ENCODE data around the gene GATC. TPM values are rescaled to one million over a fixed set of nuclear protein-coding genes. Genes with fewer than 3 reads are reported as not detected.

GATC gene
- total RNA-seq, 2 experiments from 2014 or later, result 35.8 to 37.6 TPM

DNA sequence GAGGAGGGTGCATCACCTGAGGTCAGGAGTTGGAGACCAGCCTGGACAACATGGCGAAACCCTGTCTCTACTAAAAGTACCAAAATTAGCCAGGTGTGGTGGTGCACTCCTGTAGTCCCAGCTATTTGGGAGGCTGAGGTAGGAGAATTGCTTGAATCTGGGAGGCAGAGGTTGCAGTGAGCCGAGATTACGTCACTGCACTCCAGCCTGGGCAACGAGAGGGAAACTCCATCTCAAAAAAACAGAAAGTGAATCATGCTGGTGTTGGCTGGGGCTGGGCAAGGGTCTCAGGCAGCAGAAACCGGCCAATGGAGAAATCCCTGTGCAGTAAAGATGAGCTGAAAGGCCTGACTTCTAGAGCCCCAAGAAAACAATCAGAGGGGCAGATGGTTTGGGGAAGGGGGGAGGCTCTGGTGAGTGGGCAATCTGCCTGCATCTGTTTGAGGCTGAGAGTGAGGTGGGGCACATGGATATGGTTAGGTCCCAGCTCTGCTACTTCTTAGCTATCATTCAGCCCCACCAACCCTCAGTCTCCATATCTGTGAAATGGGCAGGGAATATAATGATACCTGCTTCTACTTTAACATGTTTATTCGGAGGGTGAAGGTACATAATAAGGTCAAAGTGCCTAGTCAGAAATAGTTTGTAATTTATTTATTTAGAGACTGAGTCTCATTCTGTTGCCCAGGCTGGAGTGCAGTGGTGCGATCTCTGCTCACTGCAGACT is 29.6 kb upstream of the GATC start:
- H3K27ac ChIP-seq (ENCODE audit: low read depth, low read length, poor library complexity, severe bottlenecking), result no peak overlapping the region
- H3K79me2 ChIP-seq (ENCODE audit: insufficient read depth, low read depth, low read length), result no peaks in the 10 kb centered on the region
- no peak overlapping the region for H3K4me3 ChIP-seq (ENCODE audit: low read depth, low read length, poor library complexity, severe bottlenecking)
- no peaks in the 10 kb centered on the region for H3K4me1 ChIP-seq (ENCODE audit: insufficient read depth, low read length, poor library complexity, severe bottlenecking)
- H3K9me2 ChIP-seq (ENCODE audit: insufficient read depth, low read length), result no peaks in the 10 kb centered on the region
- BruUV-seq (replicated peaks), result no TSS peak
- H3K36me3 ChIP-seq (ENCODE audit: insufficient read depth, low read length), result no peaks in the 10 kb centered on the region
- no peaks in the 10 kb centered on the region for H4K20me1 ChIP-seq (ENCODE audit: insufficient read depth, low read length)
- no peak for DNase-seq (ENCODE audit: low spot score)
- ChIA-PET CTCF (ENCODE audit: unreplicated experiment) (interaction anchor here (1.0 kb wide), 1 partner anchor 41 kb away, joined by 3 read pairs; no protein-coding TSS in a partner anchor), POLR2A (no interaction called here)
- TF ChIP-seq CTCF (conservative IDR thresholded peaks at IDR 0.05; ENCODE audit: low read length), result no peak
- no peak for TF ChIP-seq EZH2phosphoT487 (IDR thresholded peaks at IDR 0.05; ENCODE audit: borderline replicate concordance, low read depth, low read length)
- intact Hi-C loops (cut with micrococcal nuclease; ENCODE audit: unreplicated experiment), result no loop called here
- no peak overlapping the region for H2AFZ ChIP-seq (ENCODE audit: low read length)
- H3K9me3 ChIP-seq (ENCODE audit: low read length), result no peaks in the 10 kb centered on the region
- no peak overlapping the region for H3K4me2 ChIP-seq (ENCODE audit: low read length)

DNA sequence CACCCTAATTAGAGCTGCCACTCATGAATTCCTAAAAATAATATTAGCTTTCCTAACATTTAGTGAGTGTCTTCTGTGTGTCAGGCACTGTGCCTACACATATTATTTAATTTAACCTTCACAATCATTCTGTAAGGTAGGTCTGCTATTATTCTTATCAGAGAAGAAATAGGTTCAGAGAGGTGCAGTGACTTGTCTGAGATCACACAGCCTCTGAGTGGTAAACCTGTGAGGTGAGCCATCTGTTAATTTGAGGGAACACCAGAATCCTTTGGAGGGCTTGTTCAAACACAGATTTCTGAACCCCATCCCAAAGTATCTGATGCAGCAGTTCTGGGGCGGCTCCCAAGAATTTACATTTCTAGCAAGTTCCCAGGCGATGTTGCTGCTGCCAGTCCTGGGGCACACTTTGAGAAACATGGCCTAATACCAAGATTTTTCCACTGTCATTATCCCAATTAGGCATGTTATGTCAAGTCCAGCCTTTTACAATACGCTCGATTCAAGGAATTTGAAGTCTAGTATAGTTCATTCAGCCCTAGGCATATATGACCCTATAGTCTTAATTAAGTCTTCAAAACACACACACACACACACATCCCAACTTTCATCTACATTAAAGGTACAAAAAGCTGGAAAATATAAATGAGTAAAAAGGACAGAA is 28.2 kb upstream of the GATC start:
- no peaks in the 10 kb centered on the region for H4K20me1 ChIP-seq (ENCODE audit: insufficient read depth, low read length)
- H3K9me3 ChIP-seq (ENCODE audit: low read length), result no peaks in the 10 kb centered on the region
- no peak overlapping the region for H3K4me2 ChIP-seq (ENCODE audit: low read length)
- H3K36me3 ChIP-seq (ENCODE audit: insufficient read depth, low read length), result no peaks in the 10 kb centered on the region
- H3K4me3 ChIP-seq (ENCODE audit: low read depth, low read length, poor library complexity, severe bottlenecking), result no peak overlapping the region
- H3K79me2 ChIP-seq (ENCODE audit: insufficient read depth, low read depth, low read length), result no peaks in the 10 kb centered on the region
- no peak for DNase-seq (ENCODE audit: low spot score)
- POLR2A ChIA-PET, result interaction anchor here (0.6 kb wide), 1 partner anchor 83 kb away, joined by 3 read pairs; no protein-coding TSS in a partner anchor
- BruUV-seq (replicated peaks), result no TSS peak
- H3K4me1 ChIP-seq (ENCODE audit: insufficient read depth, low read length, poor library complexity, severe bottlenecking), result no peaks in the 10 kb centered on the region
- CTCF ChIA-PET (ENCODE audit: unreplicated experiment), result no interaction called here
- no peak overlapping the region for H3K27ac ChIP-seq (ENCODE audit: low read depth, low read length, poor library complexity, severe bottlenecking)
- no peak overlapping the region for H2AFZ ChIP-seq (ENCODE audit: low read length)
- no peak for TF ChIP-seq EZH2phosphoT487 (IDR thresholded peaks at IDR 0.05; ENCODE audit: borderline replicate concordance, low read depth, low read length)
- no peak for TF ChIP-seq CTCF (conservative IDR thresholded peaks at IDR 0.05; ENCODE audit: low read length)
- intact Hi-C loops (cut with micrococcal nuclease; ENCODE audit: unreplicated experiment), result no loop called here
- no peaks in the 10 kb centered on the region for H3K9me2 ChIP-seq (ENCODE audit: insufficient read depth, low read length)

GRCh38 chr12:120421701-120422100 is 24.5 kb upstream of the GATC start:
- CTCF ChIA-PET (ENCODE audit: unreplicated experiment), result no interaction called here
- no peak overlapping the region for H3K27ac ChIP-seq (ENCODE audit: low read depth, low read length, poor library complexity, severe bottlenecking)
- no peaks in the 10 kb centered on the region for H3K9me3 ChIP-seq (ENCODE audit: low read length)
- DNase-seq (ENCODE audit: low spot score), result no peak
- H3K9me2 ChIP-seq (ENCODE audit: insufficient read depth, low read length), result no peaks in the 10 kb centered on the region
- intact Hi-C loops (cut with micrococcal nuclease; ENCODE audit: unreplicated experiment), result no loop called here
- TF ChIP-seq CTCF (conservative IDR thresholded peaks at IDR 0.05; ENCODE audit: low read length) (no peak), EZH2phosphoT487 (IDR thresholded peaks at IDR 0.05; ENCODE audit: borderline replicate concordance, low read depth, low read length) (no peak)
- H2AFZ ChIP-seq (ENCODE audit: low read length), result no peak overlapping the region
- no peaks in the 10 kb centered on the region for H3K79me2 ChIP-seq (ENCODE audit: insufficient read depth, low read depth, low read length)
- no peaks in the 10 kb centered on the region for H4K20me1 ChIP-seq (ENCODE audit: insufficient read depth, low read length)
- POLR2A ChIA-PET, result no interaction called here
- H3K36me3 ChIP-seq (ENCODE audit: insufficient read depth, low read length), result no peaks in the 10 kb centered on the region
- no peak overlapping the region for H3K4me3 ChIP-seq (ENCODE audit: low read depth, low read length, poor library complexity, severe bottlenecking)
- H3K4me2 ChIP-seq (ENCODE audit: low read length), result no peak overlapping the region
- BruUV-seq (replicated peaks), result no TSS peak
- H3K4me1 ChIP-seq (ENCODE audit: insufficient read depth, low read length, poor library complexity, severe bottlenecking), result no peaks in the 10 kb centered on the region

All from OCI-LY7 (cell line).